GM10266 (cell line): ENCODE data around the gene ST3GAL2.
"Not testable (repeated sequence)": the region's sequence is repeated elsewhere in the genome, so short reads cannot be mapped to it uniquely, and the experiment has no call there.

Experiments used
- DNase-seq: peaks from one replicate; pipeline ENCODE4 v3.0.0; 2012; ENCODE audit errors: extremely low spot score
- TF ChIP-seq, protein P1 (sequence below): IDR thresholded peaks from 2 replicates; pipeline ENCODE4 v1.5.1; 2012; ENCODE audit warnings: mild to moderate bottlenecking, low read depth; ENCODE audit not compliant: control insufficient read depth, insufficient read depth; ENCODE audit errors: missing control alignments

Gene ST3GAL2

DNA sequence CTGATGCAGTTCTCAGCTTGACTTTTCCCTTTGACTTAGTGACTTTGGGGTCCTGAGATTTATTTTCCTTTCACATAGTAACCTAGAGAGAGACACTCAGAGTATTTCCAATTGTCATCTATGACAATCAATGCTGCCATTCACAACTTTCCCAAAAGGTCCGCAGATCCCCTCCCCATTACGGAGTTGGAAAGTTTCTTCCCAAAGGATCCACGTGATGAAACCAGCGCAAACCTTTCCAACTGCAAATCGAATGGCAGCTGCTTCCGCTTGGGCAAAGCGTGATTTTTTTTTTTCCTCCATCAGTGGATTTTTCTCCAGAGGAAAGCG is 15.0 kb upstream of the ST3GAL2 start:
- TF ChIP-seq, protein P1, sequence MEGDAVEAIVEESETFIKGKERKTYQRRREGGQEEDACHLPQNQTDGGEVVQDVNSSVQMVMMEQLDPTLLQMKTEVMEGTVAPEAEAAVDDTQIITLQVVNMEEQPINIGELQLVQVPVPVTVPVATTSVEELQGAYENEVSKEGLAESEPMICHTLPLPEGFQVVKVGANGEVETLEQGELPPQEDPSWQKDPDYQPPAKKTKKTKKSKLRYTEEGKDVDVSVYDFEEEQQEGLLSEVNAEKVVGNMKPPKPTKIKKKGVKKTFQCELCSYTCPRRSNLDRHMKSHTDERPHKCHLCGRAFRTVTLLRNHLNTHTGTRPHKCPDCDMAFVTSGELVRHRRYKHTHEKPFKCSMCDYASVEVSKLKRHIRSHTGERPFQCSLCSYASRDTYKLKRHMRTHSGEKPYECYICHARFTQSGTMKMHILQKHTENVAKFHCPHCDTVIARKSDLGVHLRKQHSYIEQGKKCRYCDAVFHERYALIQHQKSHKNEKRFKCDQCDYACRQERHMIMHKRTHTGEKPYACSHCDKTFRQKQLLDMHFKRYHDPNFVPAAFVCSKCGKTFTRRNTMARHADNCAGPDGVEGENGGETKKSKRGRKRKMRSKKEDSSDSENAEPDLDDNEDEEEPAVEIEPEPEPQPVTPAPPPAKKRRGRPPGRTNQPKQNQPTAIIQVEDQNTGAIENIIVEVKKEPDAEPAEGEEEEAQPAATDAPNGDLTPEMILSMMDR, result no peak
- DNase-seq, result no peak

DNA sequence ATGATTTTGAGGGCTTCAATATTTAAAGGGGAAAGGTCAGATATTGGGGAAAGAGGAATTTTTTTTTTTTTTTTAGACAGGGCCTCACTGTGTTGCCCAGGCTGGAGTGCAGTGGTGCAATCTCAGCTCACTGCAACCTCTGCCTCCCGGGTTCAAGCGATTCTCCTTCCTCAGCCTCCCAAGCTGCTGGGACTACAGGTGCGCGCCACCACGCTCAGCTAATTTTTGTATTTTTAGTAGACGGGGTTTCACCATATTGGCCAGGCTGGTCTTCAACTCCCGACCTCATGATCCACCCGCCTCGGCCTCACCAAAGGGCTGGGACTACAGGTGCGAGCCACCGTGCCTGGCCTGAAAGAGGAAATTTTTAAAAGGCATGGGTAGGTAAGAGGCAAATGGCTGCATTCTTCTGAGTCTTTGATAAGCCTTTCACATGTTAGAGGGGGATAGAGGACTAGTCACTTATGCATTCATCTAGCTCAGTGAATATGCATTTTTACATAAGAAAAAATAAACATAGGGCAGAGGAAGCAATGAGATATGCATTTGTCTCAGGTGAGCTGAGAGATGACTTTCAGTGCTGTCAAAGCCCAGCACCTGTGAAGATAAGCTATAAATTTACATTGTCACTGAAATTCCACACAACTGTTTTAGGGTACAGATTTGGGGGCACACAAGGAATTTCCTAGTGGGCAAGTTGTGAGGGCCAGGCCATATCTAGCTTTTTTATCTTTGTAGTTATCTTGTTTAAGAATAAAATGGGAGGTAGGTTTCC is 14.4 kb upstream of the ST3GAL2 start:
- DNase-seq, result no peak
- TF ChIP-seq, protein P1, result no peak

- DNase-seq, result not testable (repeated sequence)
Measured at GRCh38 chr16:70451004-70451340, 12.1 kb upstream of the ST3GAL2 start.

DNA sequence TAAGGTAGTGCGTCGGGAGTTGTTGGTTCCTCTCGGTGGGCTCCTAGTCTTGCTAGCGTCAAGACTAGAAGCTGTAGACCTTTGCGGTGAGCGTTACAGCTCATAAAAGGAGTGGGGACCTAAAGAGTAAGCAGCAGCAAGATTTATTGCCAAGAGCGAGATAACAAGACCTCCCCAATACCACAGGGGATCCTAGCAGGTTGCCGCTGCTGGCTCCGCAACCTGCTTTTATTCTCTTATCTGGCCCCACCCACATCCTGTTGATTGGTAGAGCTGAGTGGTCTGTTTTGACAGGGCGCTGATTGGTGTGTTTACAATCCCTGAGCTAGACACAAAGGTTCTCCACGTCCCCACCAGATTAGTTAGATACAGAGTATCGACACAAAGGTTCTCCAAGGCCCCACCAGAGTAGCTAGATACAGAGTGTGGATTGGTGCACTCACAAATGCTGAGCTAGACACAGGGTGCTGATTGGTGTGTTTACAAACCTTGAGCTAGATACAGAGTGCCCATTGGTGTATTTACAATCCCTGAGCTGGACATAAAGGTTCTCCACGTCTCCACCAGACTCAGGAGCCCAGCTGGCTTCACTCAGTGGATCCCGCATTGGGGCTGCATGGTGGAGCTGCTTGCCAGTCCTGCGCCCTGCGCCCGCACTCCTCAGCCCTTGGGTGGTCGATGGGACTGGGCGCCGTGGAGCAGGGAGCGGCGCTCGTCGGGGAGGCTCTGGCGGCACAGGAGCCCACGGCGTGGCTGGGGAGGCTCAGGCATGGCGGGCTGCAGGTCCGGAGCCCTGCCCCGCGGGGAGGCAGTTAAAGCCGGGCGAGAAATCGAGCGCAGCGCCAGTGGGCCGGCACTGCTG is 11.5 kb upstream of the ST3GAL2 start:
- not testable (repeated sequence) for DNase-seq

GRCh38 chr16:70448075-70448474 is 9.2 kb upstream of the ST3GAL2 start:
- TF ChIP-seq, protein P1, result no peak
- DNase-seq, result no peak

DNA sequence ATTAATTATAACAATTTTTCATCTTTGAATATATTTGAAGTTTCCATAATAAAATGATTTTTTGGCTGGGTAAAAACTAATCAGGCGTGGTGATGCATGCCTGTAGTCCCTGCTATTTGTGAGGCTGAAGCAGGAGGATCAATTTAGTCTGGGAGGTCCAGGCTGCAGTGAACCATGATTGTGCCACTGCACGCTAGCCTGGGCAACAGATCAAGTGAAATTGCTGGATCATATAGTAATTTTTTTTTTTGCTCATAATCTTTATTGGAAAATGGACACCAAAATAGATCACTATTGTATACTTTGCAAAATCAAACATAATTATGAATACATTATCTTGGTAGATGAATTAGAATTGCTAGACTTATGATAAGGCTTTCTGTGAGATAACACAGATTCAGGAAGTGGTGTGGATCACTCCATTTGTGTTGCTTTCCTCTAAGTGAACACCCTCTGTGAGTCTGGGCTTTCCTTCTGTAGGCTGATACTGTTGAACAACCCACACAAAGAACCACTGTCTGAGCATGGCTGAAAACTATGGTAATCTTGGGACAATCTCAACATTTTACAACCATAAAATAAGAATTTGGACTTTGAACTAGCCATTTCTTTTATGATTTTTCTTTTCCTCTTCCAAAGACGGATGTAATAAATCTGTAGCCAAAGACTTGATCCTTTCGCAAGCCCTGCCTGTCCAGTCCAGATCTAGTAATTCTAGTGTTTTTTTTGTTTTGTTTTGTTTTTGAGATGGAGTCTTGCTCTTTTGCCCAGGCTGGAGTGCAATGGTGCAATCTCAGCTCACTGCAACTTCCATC is 5.6 kb upstream of the ST3GAL2 start:
- DNase-seq, result no peak
- TF ChIP-seq, protein P1, result no peak

DNA sequence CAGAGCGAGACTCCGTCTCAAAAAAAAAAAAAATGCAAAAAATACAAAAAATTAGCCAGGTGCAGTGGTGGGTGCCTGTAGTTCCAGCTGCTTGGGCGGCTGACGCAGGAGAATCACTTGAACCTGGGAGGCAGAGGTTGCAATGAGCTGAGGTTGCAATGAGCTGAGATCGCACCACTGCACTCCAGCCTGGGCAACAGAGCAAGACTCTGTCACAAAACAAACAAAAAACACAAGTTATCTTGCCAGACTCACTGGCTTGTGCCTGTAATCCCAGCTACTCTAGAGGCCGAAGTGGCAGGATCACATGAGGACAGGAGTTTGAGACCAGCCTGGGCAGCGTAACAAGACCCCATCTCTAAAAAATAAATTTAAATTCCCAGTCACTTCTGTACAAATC is 3.4 kb upstream of the ST3GAL2 start:
- DNase-seq, result no peak
- TF ChIP-seq, protein P1, result no peak

GRCh38 chr16:70441406-70441990 is 2.6 kb upstream of the ST3GAL2 start:
- no peak for DNase-seq
- TF ChIP-seq, protein P1, result no peak
